Measurements from ENCODE around the gene GSTK1.

The GSTK1 gene

DNA sequence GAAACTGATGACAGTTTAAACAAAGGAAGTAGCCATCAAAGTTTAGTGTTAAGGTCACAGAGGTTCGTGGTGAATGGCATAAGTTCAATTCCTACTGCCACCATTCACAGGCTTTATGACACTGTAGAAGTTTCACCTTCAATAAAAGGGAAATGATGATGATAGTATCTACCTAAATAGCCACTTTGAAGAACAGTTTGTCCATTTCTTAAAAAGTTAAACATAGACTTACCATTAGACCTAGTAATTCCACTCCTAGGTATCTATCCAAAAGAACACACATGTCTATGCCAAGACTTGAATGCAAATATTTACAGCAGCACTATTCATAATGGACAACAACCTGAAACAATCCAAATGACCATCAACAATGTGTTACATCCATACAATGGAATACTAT lies 18.9 kb upstream of the GSTK1 start:
- TF ChIP-seq CTCF (IDR thresholded peaks at IDR 0.05; ENCODE audit: borderline replicate concordance, insufficient read depth, low read depth, low read length): no peak
- no peak overlapping the region for H3K4me3 ChIP-seq (ENCODE audit: low read depth, low read length)

- H3K4me3 ChIP-seq (ENCODE audit: low read depth, low read length): no peak overlapping the region
- no peak for TF ChIP-seq CTCF (IDR thresholded peaks at IDR 0.05; ENCODE audit: borderline replicate concordance, insufficient read depth, low read depth, low read length)
Measured at GRCh38 chr7:143245123-143245522, 18.1 kb upstream of the GSTK1 start.

DNA sequence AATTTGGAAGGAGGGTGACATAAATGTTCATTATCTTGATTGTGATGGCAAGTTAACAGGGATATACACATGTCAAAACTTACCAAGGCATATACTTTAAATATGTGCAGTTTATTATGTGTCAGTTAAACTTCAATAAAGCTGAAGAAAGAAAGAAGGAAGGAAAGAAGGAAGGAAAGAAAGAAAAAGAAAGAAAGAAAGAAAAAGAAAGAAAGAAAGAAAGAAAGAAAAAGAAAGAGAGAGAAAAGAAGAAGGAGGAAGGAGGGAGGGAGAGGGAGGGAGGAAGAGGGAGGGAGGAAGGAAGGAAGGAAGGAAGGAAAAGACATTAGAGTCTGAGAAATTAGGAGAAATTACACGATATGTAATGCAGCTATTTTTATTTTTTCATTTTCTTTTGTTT lies 15.9 kb upstream of the GSTK1 start:
- no peak overlapping the region for H3K4me3 ChIP-seq (ENCODE audit: low read depth, low read length)
- TF ChIP-seq CTCF (IDR thresholded peaks at IDR 0.05; ENCODE audit: borderline replicate concordance, insufficient read depth, low read depth, low read length): no peak

GRCh38 chr7:143248761-143249354 lies 14.4 kb upstream of the GSTK1 start:
- no peak overlapping the region for H3K4me3 ChIP-seq (ENCODE audit: low read depth, low read length)
- no peak for TF ChIP-seq CTCF (IDR thresholded peaks at IDR 0.05; ENCODE audit: borderline replicate concordance, insufficient read depth, low read depth, low read length)

DNA sequence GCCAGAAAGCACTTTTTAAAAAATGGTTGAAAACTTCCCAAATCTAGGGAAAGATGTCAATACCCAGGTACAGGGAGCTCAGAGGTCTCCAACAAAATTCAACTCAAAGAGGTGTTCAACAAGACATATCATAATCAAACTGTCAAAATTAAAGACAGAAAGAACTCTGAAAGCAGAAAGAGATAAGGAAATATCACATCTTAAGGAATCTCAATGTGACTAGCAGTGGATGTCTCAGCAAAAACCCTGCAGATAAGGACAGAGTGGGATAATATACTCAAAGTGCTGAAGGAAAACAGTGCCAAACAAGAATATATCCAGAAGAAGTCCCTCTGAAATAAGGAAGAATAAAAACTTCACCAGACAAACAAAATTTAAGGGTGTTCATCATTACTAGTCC lies 13.0 kb upstream of the GSTK1 start:
- H3K4me3 ChIP-seq (ENCODE audit: low read depth, low read length): no peak overlapping the region
- TF ChIP-seq CTCF (IDR thresholded peaks at IDR 0.05; ENCODE audit: borderline replicate concordance, insufficient read depth, low read depth, low read length): no peak

DNA sequence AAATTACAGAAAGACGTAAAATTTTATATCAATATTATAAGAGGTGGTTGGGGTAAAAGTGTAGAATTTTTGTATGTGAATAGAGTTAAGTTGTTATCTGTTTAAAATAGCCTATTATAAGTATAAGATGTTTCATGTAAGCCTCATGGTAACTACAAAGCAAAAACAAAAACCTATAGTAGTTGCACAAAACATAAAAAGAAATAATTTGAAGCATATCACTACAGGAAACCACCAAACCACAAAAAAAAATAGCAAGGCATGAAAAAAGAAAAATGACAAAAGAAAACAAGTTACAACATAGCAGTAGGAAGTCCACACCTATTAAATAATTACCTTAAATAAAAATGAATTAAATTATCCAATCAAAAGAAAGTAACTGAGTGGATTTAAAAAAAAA lies 12.4 kb upstream of the GSTK1 start:
- H3K4me3 ChIP-seq (ENCODE audit: low read depth, low read length): no peak overlapping the region
- TF ChIP-seq CTCF (IDR thresholded peaks at IDR 0.05; ENCODE audit: borderline replicate concordance, insufficient read depth, low read depth, low read length): no peak

DNA sequence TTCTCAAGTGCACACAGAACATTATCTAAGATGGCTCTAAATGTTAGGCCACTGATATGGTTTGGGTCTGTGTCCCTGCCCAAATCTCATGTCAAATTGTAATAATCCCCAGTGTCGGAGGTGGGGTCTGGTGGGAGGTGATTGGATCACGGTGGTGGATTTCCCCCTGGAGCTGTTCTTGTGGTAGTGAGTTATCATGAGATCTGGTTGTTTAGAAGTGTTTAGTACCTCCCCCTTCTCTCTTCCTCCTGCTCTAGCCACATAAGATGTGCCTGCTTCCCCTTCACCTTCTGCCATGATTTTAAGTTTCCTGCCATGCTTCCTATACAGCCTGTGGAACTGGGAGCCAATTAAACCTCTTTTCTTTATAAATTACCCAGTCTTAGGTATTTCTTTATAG lies 11.2 kb upstream of the GSTK1 start:
- TF ChIP-seq CTCF (IDR thresholded peaks at IDR 0.05; ENCODE audit: borderline replicate concordance, insufficient read depth, low read depth, low read length): no peak
- no peak overlapping the region for H3K4me3 ChIP-seq (ENCODE audit: low read depth, low read length)

Data from GM12875 (cell line).